ENCODE measurements around the gene NEDD8.

GRCh38 chr14:24213866-24214662 is 18.1 kb downstream of the NEDD8 start:
- TF ChIP-seq POLR2A (IDR thresholded peaks at IDR 0.05) (no peak), POLR2AphosphoS5 (IDR thresholded peaks at IDR 0.05) (no peak)
- TF ChIP-seq, protein P1, sequence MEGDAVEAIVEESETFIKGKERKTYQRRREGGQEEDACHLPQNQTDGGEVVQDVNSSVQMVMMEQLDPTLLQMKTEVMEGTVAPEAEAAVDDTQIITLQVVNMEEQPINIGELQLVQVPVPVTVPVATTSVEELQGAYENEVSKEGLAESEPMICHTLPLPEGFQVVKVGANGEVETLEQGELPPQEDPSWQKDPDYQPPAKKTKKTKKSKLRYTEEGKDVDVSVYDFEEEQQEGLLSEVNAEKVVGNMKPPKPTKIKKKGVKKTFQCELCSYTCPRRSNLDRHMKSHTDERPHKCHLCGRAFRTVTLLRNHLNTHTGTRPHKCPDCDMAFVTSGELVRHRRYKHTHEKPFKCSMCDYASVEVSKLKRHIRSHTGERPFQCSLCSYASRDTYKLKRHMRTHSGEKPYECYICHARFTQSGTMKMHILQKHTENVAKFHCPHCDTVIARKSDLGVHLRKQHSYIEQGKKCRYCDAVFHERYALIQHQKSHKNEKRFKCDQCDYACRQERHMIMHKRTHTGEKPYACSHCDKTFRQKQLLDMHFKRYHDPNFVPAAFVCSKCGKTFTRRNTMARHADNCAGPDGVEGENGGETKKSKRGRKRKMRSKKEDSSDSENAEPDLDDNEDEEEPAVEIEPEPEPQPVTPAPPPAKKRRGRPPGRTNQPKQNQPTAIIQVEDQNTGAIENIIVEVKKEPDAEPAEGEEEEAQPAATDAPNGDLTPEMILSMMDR (IDR thresholded peaks at IDR 0.05 in 8 of 11, conservative IDR thresholded peaks at IDR 0.05 in 3 of 11): no peak

Measured in spleen (tissue), 7 donors.